Adipose tissue (tissue), 3 donors: Measurements from ENCODE around the gene GABBR2. TPM values are rescaled to one million over a fixed set of nuclear protein-coding genes. Genes with fewer than 3 reads are reported as not detected.
"Not testable (repeated sequence)": the region's sequence is repeated elsewhere in the genome, so short reads cannot be mapped to it uniquely, and the experiment has no call there.

Experiments
- H3K27ac ChIP-seq: one replicate; pipeline ENCODE4 v1.5.1; 2013; ENCODE audit warnings: low read depth, low read length
- WGBS, 3 donors: extraction: QIAGEN DNeasy Blood & Tissue Kit; methylation state at CpG; one replicate each; pipeline ENCODE4 v1.1.7; 2013; 5-methylcytosine and 5-hydroxymethylcytosine counted together
- polyA plus RNA-seq, 3 donors: library from polyadenylated mRNA; stranded (reverse); fragments of 200-250 nt; gene quantifications; one replicate each; pipeline ENCODE4 v1.2.3, GENCODE V29; 2013
- donor health status: healthy with polysubstance abuse.
- donor health status: Bipolar disorder and iron deficiency.
- donor health status: healthy.

The GABBR2 gene
- polyA plus RNA-seq, 3 donors = 0.01 TPM; not detected in 2

DNA sequence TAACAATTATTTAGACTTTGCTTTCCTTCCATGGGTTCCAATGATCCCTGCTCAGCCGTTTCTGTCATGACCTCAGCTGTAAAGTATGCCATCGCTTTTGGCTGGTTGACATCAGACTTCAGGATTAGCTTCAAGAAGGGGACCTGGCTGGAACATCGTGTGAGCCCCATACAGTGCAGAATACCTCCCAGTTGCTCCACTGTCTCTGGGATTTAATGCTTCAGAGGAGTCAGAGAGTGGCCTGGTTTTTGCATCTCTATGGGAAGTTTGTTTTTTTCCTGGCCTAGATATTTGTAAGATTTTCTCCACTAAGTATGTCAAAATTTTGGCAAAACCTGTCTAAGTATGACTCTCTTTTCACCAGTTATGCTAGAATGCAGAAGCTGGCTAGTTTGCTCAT, 216.9 kb downstream of the GABBR2 start:
- no peak overlapping the region for H3K27ac ChIP-seq
- 42 to 55% (median 53%) methylated on average over 3 of the region's 3 CpGs for WGBS, 3 donors

- WGBS, 3 donors = 59 to 76% (median 72%) methylated on average over 3 of the region's 3 CpGs
Observed at GRCh38 chr9:98491231-98491651, 217.5 kb downstream of the GABBR2 start.

GRCh38 chr9:98488571-98489312, 220.0 kb downstream of the GABBR2 start:
- H3K27ac ChIP-seq = no peak overlapping the region

More at GRCh38 chr9:98491231-98491651, 217.5 kb downstream of the GABBR2 start:
- H3K27ac ChIP-seq = no peak overlapping the region

DNA sequence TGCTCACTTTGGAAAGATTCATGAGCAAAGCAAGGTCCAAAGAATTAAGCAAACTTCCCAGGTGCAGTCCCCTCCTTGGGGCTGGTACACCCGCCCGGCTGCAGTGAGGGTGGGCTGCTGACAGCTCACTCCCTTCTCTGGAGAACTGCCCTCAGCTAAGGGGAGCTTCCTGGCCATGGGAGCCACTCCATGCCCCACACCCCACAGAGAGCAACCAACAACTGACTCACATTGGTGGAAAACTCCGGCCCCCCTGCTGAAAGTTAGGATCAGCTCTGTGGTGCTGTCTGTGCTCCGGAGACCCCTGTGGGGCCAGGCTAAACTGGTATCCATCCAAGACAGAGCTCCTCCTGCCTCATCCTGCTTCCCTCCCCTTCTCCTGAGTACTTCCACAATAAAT, 223.0 kb downstream of the GABBR2 start:
- no peak overlapping the region for H3K27ac ChIP-seq
- 60 to 73% (median 66%) methylated on average over 4 of the region's 4 CpGs for WGBS, 3 donors

More at GRCh38 chr9:98488571-98489312, 220.0 kb downstream of the GABBR2 start:
- 77 to 87% (median 83%) methylated on average over 8 of the region's 8 CpGs for WGBS, 3 donors

- WGBS, 3 donors = 34 to 64% (median 38%) methylated on average over 5 of the region's 5 CpGs
- H3K27ac ChIP-seq = no peak overlapping the region
Observed at GRCh38 chr9:98484162-98484561, 224.6 kb downstream of the GABBR2 start.

- H3K27ac ChIP-seq = no peak overlapping the region
- WGBS, 3 donors = 70 to 84% (median 74%) methylated on average over 5 of the region's 5 CpGs
Observed at GRCh38 chr9:98482226-98482625, 226.5 kb downstream of the GABBR2 start.

GRCh38 chr9:98481676-98482075, 227.1 kb downstream of the GABBR2 start:
- H3K27ac ChIP-seq = no peak overlapping the region
- WGBS, 3 donors = 59 to 67% (median 62%) methylated on average over 5 of the region's 5 CpGs

- WGBS, 3 donors = 89 to 92% (median 90%) methylated on average over 5 of the region's 5 CpGs
- no peak overlapping the region for H3K27ac ChIP-seq
Observed at GRCh38 chr9:98479967-98480847, 228.5 kb downstream of the GABBR2 start.

DNA sequence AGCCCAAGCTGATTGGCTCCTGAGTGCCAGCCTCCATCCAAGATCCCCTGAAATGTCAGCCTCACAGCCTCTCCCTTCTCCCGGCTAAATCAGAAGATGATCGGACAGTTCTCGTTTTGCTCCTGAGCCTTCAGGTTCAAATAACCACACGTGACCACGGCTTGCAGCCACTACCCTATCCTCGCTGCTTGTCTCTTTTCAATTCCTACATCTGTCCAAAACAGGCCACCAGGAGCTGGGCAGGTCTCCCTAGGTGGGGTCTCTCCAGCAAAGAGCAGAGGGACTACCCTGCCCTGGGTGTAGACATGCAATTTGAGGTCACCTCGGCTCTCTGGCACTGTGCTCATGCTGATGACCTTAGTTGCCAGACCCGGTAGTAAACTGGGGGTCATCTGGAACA, 229.3 kb downstream of the GABBR2 start:
- no peak overlapping the region for H3K27ac ChIP-seq
- 81 to 88% (median 85%) methylated on average over 8 of the region's 8 CpGs for WGBS, 3 donors

- 87 to 94% (median 89%) methylated on average over 5 of the region's 5 CpGs for WGBS, 3 donors
- H3K27ac ChIP-seq = no peak overlapping the region
Observed at GRCh38 chr9:98477884-98478283, 230.9 kb downstream of the GABBR2 start.

DNA sequence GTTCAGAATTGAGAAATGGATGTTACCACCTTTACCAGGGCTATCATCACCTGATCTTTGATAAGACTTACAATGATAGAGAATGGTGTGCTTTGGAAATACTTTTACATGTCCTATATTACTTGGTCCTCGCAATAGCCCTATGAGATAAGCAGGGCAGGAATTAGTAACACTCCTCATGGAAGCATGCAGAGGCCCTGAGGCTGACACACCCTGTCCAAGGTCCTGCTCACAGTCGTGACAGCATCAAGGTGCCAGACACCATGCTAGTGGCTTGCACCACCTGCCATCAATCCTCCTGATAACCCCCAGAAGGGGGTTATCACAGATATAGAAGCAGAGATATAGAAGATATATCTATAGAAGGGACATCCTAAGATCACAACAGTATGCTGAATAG, 236.5 kb downstream of the GABBR2 start:
- 54 to 60% (median 58%) methylated on average over 2 of the region's 2 CpGs for WGBS, 3 donors

DNA sequence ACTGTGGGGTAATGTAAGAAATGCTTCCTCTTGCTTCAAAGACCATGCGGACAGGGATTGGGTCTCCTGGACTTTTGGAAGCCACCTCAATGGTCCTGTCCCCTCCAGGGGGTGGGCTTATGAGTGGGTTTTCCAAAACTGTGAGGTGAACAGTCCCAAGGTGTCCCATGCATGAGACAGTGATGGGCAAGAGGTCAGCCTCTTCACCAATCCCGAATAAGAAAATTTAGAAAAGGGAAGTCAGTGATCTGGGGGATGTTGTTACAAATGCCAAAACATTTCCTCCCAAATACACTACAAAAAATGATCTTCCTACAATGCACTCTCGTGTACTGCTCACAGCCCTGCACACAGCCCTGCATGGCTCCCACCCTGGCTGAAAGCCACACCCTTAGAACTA, 237.6 kb downstream of the GABBR2 start:
- 39 to 83% (median 51%) methylated on average over 3 of the region's 3 CpGs for WGBS, 3 donors
- no peak overlapping the region for H3K27ac ChIP-seq

More for the DNA sequence above, 236.5 kb downstream of the GABBR2 start:
- no peak overlapping the region for H3K27ac ChIP-seq

GRCh38 chr9:98468567-98469239, 240.0 kb downstream of the GABBR2 start:
- no peak overlapping the region for H3K27ac ChIP-seq
- 82 to 95% (median 91%) methylated on average over 5 of the region's 5 CpGs for WGBS, 3 donors

- WGBS, 3 donors = 65 to 73% (median 68%) methylated on average over 5 of the region's 5 CpGs
- H3K27ac ChIP-seq = no peak overlapping the region
Observed at GRCh38 chr9:98465799-98466198, 242.9 kb downstream of the GABBR2 start.

GRCh38 chr9:98464156-98464690, 244.5 kb downstream of the GABBR2 start:
- not testable (repeated sequence) for H3K27ac ChIP-seq
- WGBS, 3 donors = 96 to 98% (median 96%) methylated on average over 23 to 30 of the region's 30 CpGs

GRCh38 chr9:98462310-98462709, 246.4 kb downstream of the GABBR2 start:
- WGBS, 3 donors = 91 to 94% (median 93%) methylated on average over 2 of the region's 2 CpGs
- H3K27ac ChIP-seq = no peak overlapping the region

DNA sequence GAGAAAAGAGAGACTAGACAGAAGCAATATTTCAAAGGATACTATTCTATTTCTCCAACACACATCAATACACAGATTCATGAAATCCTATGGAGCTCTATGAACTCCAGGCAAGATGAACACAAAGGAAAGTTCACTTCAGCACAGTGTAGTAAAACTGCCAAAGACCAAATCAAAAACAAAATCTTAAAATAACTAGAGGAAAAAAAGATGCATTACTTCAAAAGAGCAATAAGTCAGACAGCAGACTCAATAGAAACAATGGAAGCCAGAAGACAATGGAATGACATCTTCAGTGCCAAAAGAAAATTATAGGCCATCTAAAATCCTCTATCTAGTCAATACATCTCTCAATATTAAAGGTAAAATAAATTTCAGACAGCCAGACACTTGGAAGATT, 248.0 kb downstream of the GABBR2 start:
- no peak overlapping the region for H3K27ac ChIP-seq

DNA sequence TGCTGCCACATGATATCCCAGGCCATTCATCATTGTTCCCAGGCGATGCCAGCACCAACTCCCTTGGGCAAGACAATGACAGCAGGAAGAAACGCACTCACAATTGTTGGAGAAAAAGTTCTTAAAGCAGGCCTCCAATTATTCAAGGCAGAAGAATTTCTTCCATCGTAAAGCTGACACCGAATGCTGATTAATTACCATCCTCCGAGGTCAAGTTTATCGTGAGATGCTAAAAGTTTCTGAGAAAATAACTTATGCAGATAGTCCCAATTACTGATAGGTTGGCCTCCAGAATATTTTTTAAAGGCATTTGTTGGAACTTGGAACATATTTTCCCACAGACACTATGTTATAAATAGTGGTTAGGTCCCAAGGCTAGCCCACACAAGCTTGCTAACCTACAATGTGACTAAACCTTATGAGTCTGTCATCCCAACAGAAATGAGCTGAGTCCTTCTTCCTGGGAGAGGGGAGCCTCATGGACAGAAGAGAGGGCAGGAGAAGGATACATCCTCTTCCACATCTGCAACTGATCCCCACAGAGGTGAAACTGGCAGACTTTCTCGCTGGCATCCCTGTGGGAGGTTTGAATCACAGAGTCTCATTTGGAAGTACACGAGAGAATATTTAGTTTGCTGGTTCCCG, 250.9 kb downstream of the GABBR2 start:
- no peak overlapping the region for H3K27ac ChIP-seq
- WGBS, 3 donors = 43 to 79% (median 60%) methylated on average over 9 of the region's 9 CpGs
